GM12864 (cell line): ENCODE data around the gene TBC1D14.

ENCODE experiments used
- DNase-seq: peaks from one replicate; pipeline ENCODE4 v3.0.0-alpha.2; 2011; ENCODE audit warnings: low read depth
- H3K4me3 ChIP-seq: 2 replicates; pipeline ENCODE4 v1.5.1; 2011; ENCODE audit warnings: mild to moderate bottlenecking, low read depth, low read length, control low read depth
- TF ChIP-seq, protein P1 (sequence below): IDR thresholded peaks from 2 replicates; pipeline ENCODE4 v1.5.1; 2011; ENCODE audit warnings: low read depth, mild to moderate bottlenecking, moderate library complexity, low read length, control low read depth, inconsistent platforms; ENCODE audit errors: missing control alignments

Gene TBC1D14

DNA sequence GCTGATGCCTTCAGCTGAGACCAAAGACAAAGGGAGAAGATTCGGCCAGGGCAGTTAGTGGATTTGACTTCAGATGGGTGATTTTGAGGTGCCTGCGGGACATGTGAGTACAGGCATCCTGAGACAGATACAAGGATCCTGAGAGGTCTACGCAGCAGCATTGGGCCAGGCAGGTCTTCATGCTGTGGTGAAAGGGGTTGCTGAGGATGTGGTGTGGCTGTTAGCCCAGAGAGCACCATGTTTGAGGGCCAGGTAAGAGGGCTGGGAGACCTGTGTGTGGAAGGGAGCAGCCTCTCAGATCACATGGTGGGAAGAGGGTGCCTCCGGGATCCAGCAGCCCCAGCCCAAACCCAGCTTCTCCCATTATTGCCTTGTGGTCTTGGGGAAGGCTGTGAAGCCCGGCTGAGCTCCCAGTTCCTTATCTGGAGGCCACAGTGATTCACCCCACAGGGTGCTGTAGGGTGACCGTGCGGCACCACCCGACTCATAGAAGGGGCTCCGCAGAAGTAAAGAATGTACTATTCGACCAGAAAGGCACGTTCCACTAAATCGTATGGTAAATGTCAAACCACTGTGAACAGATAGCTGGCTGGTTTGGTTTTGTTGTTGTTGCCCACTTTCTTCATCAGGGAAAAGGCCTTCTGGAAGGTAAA lies 105.9 kb downstream of the TBC1D14 start:
- TF ChIP-seq, protein P1, sequence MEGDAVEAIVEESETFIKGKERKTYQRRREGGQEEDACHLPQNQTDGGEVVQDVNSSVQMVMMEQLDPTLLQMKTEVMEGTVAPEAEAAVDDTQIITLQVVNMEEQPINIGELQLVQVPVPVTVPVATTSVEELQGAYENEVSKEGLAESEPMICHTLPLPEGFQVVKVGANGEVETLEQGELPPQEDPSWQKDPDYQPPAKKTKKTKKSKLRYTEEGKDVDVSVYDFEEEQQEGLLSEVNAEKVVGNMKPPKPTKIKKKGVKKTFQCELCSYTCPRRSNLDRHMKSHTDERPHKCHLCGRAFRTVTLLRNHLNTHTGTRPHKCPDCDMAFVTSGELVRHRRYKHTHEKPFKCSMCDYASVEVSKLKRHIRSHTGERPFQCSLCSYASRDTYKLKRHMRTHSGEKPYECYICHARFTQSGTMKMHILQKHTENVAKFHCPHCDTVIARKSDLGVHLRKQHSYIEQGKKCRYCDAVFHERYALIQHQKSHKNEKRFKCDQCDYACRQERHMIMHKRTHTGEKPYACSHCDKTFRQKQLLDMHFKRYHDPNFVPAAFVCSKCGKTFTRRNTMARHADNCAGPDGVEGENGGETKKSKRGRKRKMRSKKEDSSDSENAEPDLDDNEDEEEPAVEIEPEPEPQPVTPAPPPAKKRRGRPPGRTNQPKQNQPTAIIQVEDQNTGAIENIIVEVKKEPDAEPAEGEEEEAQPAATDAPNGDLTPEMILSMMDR, result no peak
- DNase-seq, result no peak
- H3K4me3 ChIP-seq, result no peak overlapping the region

DNA sequence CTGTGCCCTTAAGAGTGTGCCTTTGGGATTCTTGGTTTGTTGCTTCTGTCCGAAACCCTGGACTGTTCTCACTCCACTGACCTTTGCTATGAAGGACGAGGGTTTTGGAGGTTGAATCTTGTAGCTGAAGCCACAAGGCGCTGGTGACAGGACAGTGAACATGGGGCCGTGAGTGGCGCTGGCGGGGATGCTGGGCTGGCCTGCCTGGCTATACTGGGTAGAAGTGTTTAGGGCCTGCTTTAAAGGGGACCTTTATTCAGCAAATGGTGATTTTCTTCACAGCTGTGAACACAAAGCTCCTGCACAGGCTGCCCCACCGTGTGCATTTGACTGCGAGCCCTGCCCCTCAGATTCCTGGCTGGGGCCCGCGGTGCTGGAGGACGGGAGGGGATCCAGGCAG lies 106.5 kb downstream of the TBC1D14 start:
- H3K4me3 ChIP-seq, result no peak overlapping the region
- TF ChIP-seq, protein P1, result no peak
- DNase-seq, result no peak

DNA sequence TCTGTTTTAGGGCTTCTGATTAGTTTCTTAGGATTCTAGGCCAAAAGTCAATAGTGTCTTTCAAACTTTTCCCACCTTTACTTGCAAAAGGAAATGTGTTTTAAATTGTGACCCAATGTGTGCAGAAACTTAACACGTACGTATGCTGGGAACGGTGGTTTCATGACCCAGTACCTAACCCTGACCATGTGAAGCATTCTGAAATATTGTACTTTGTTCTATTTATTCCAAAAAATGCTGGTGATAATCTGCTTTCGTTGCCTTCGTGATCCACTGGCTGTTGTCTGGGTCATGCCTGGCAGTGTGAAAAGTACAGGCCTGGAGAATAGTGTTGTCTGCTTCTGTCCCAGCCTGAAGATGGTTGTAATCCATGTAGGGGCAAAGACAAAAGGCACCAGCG lies 106.9 kb downstream of the TBC1D14 start:
- DNase-seq, result no peak
- TF ChIP-seq, protein P1, result no peak
- no peak overlapping the region for H3K4me3 ChIP-seq

DNA sequence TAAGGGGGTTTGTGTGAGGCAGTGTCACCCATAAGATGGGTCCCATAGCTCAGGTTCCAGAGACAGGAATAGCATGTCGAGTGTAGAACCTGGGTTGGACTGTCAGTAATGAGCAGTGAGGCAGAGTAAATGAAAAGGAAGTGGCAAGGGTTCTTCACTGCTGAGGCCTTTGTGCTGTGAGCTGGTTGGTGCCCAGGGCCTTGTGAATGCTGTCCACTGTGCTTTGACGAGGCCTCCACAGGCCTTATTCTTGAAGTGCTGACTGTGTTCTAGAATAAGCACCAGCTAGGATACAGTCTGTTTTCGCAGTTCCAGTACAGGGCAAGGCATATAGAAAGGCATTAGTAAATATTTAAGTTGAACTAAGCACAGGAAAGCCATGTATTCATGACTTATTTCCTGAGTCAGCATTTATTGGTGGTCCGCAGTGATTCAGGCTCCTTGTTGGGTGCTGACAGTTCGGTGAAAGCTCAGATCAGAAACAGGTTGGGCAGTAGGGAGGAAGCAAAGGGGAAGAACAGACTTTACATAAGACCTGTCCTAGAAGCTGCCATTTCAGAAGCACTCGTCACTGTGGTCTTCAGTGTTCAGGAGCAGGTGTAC lies 107.9 kb downstream of the TBC1D14 start:
- H3K4me3 ChIP-seq, result no peak overlapping the region
- no peak for DNase-seq
- TF ChIP-seq, protein P1, result no peak

DNA sequence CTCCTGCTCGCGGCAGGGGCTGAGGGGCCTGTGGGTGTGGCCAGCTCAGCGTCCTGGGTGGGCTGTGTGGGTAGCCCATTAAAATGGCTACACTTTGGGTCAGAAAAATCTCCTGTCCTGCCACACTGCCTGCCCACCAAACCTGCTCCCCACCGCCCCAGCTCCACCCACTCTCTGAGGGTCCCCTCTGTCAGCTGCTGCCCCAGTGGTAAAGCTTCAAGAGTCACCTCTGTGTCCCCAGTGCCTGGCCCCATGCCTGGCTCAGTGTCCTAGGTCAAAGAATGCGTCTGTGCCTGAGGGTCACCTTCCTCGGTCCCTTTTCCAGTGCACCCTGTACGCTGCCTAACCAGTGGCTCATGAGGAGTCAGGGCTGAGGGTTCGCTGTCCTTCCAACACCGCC lies 108.7 kb downstream of the TBC1D14 start:
- H3K4me3 ChIP-seq, result no peak overlapping the region
- TF ChIP-seq, protein P1, result no peak
- no peak for DNase-seq

DNA sequence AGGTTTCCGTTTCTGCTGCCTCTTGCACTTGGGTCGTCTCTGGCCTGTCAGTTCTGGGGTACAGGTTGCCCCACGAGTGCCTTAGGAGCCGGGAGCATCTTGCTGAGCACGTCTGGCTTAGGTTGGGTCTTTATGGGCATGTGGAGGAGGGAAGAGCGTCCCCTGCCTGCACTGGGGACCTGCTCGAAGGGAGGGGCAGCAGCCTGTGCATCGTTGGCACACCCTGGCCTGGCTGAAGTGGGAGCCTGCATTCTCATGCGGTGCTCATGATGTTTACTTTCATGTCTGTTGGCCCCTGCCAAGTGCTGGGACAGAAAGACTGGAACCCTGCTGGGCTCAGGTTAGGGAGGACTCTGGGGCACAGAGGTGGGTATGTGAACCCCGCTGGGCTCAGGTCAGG lies 109.7 kb downstream of the TBC1D14 start:
- DNase-seq, result no peak
- no peak overlapping the region for H3K4me3 ChIP-seq
- TF ChIP-seq, protein P1, result no peak

DNA sequence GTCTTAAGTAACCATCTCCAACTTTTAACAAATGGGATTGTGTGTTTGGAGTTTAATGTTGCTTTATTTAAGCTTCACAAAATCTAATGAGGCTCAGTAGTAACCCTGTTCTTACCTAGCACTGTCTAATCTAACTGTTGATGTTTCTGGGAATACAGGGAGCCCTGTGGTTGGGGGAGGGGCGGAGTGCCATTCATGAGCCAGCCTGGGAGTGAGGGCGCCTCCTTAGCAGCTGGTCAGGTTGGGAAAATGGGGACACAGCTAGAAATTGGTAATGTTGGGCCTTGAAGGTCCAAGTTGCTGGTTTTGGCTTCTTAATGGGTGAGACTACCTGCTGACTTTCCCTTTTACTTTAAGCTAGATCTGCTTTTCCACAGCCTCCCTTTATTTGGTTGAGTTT lies 110.7 kb downstream of the TBC1D14 start:
- no peak for DNase-seq
- no peak overlapping the region for H3K4me3 ChIP-seq
- TF ChIP-seq, protein P1, result no peak
